Neural cell (in vitro differentiated cells): ENCODE data around the gene ENTPD2. TPM values are rescaled to one million over a fixed set of nuclear protein-coding genes. Genes with fewer than 3 reads are reported as not detected.

ENCODE experiments used
- H2AFZ ChIP-seq: fragments of 200-600, 300-800 bp; sonication (generic), shearing (Covaris generic); 2 replicates; pipeline ENCODE4 v1.6.0; 2014; ENCODE audit warnings: low read depth, mild to moderate bottlenecking, antibody characterized with exemption, low read length, moderate library complexity
- H3F3A ChIP-seq: fragments of 200-600 bp; shearing (Covaris generic); 2 replicates; pipeline ENCODE4 v1.6.1; 2016; ENCODE audit warnings: mild to moderate bottlenecking, moderate library complexity, mixed read lengths, antibody characterized with exemption, low read length; ENCODE audit not compliant: insufficient read depth, poor library complexity, severe bottlenecking
- H3K27ac ChIP-seq: fragments of 200-600, 300-800 bp; sonication (generic), shearing (Covaris generic); 2 replicates; pipeline ENCODE4 v1.5.1; 2014; ENCODE audit warnings: mild to moderate bottlenecking, low read length, moderate library complexity
- H3K27me3 ChIP-seq: fragments of 300-800, 200-600 bp; sonication (generic), shearing (Covaris generic); 2 replicates; pipeline ENCODE4 v1.6.0; 2014; ENCODE audit warnings: mild to moderate bottlenecking, low read depth, low read length, moderate library complexity; ENCODE audit not compliant: insufficient read depth
- H3K36me3 ChIP-seq: fragments of 300-800, 200-600 bp; sonication (generic), shearing (Covaris generic); 2 replicates; pipeline ENCODE4 v1.5.1; 2014; ENCODE audit warnings: mild to moderate bottlenecking, antibody characterized with exemption, low read length, moderate library complexity; ENCODE audit not compliant: insufficient read depth
- H3K4me2 ChIP-seq: fragments of 300-800, 200-600 bp; sonication (generic), shearing (Covaris generic); 2 replicates; pipeline ENCODE4 v1.6.0; 2014; ENCODE audit warnings: mild to moderate bottlenecking, low read length
- H3K4me3 ChIP-seq: fragments of 300-800, 200-600 bp; sonication (generic), shearing (Covaris generic); 2 replicates; pipeline ENCODE4 v1.5.1; 2014; ENCODE audit warnings: mild to moderate bottlenecking, low read length, moderate library complexity
- H3K79me2 ChIP-seq: fragments of 200-600 bp; shearing (Covaris generic); replicated peaks from 2 replicates; pipeline ENCODE4 v1.6.0; 2014; ENCODE audit warnings: mild to moderate bottlenecking, low read length, moderate library complexity; ENCODE audit not compliant: insufficient read depth
- H3K9ac ChIP-seq: fragments of 300-800, 200-600 bp; sonication (generic), shearing (Covaris generic); 2 replicates; pipeline ENCODE4 v1.6.1; 2016; ENCODE audit warnings: mild to moderate bottlenecking, low read length, mixed read lengths
- H3K9me2 ChIP-seq: fragments of 200-600 bp; shearing (Covaris generic); 2 replicates; pipeline ENCODE4 v1.6.1; 2016; ENCODE audit warnings: mild to moderate bottlenecking, low read length, mixed read lengths; ENCODE audit not compliant: insufficient read depth
- H3K9me3 ChIP-seq: fragments of 200-600, 300-800 bp; sonication (generic), shearing (Covaris generic); 2 replicates; pipeline ENCODE4 v1.6.1; 2016; ENCODE audit warnings: mild to moderate bottlenecking, mixed run types, low read length, moderate library complexity, mixed read lengths
- H4K20me1 ChIP-seq: fragments of 200-600 bp; shearing (Covaris generic); 2 replicates; pipeline ENCODE4 v1.6.1; 2016; ENCODE audit warnings: mild to moderate bottlenecking, mixed run types; ENCODE audit not compliant: insufficient read depth
- EP300 ChIP-seq: fragments of 450-650 bp; conservative IDR thresholded peaks from 2 replicates; pipeline ENCODE4 v1.6.1; 2014; ENCODE audit warnings: antibody characterized with exemption, mild to moderate bottlenecking, moderate library complexity; ENCODE audit not compliant: poor library complexity, severe bottlenecking
- EZH2 ChIP-seq: fragments of 200-600, 300-800 bp; shearing (Covaris generic), sonication (generic); IDR thresholded peaks from 2 replicates; pipeline ENCODE4 v1.6.1; 2014; ENCODE audit warnings: antibody characterized with exemption, low read length, borderline replicate concordance, mild to moderate bottlenecking; ENCODE audit not compliant: insufficient read depth, poor library complexity, severe bottlenecking
- MXI1 ChIP-seq: fragments of 450-650 bp; conservative IDR thresholded peaks from 2 replicates; pipeline ENCODE4 v1.6.1; 2014; ENCODE audit warnings: antibody characterized with exemption, mild to moderate bottlenecking; ENCODE audit not compliant: poor library complexity, severe bottlenecking
- POLR2AphosphoS5 ChIP-seq: IDR thresholded peaks from 2 replicates; pipeline ENCODE4 v1.6.1; 2012
- RAD21 ChIP-seq: fragments of 450-650 bp; conservative IDR thresholded peaks from 2 replicates; pipeline ENCODE4 v1.6.1; 2014; ENCODE audit warnings: antibody characterized with exemption, mild to moderate bottlenecking, moderate library complexity
- SMC3 ChIP-seq: fragments of 450-650 bp; conservative IDR thresholded peaks from 2 replicates; pipeline ENCODE4 v1.6.1; 2014; ENCODE audit warnings: antibody characterized with exemption, mild to moderate bottlenecking, moderate library complexity; ENCODE audit not compliant: poor library complexity
- TAF1 ChIP-seq: IDR thresholded peaks from 2 replicates; pipeline ENCODE4 v1.6.1; 2012; ENCODE audit warnings: low read depth
- polyA plus RNA-seq: library from polyadenylated mRNA; depleted of rRNA; stranded (reverse); fragments of >200 nt; gene quantifications from 2 replicates; pipeline ENCODE4 v1.2.3, GENCODE V29; 2014
- TF ChIP-seq, protein P1 (sequence below): IDR thresholded peaks from 2 replicates; pipeline ENCODE4 v1.6.1; 2012; ENCODE audit warnings: borderline replicate concordance

ENTPD2 gene
- polyA plus RNA-seq, 1 donor from 2014 or later = not detected

DNA sequence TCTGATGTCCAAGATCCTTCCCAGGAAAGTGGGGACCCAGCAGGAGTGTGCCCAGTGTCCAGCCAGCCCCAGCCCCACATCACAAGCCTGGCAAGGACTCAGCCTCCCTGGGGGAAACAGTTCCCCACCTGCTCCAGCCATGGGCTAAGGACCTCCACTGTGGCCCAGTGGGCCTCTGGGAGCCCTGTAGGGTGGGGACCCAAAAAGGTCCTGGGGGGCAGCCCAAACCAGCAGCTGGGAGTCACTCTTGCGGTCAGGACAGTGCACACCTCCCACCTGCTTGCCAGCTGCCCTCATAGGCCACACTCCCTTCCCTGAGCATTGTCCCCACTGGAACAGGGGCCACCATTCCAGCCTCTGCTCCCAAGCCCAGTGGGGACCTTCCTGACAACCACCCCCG, 27.5 kb downstream of the ENTPD2 start:
- Histone ChIP-seq H2AFZ (no peak overlapping the region), H3K9ac (no peak overlapping the region), H3K27me3 (no peaks in the 10 kb centered on the region), H3F3A (no peaks in the 10 kb centered on the region), H3K9me3 (no peaks in the 10 kb centered on the region), H3K36me3 (no peaks in the 10 kb centered on the region), H3K4me2 (no peak overlapping the region), H3K9me2 (no peaks in the 10 kb centered on the region), H3K79me2 (peaks cover 5% of the 10 kb centered on the region), H3K27ac (no peak overlapping the region), H3K4me3 (peak overlapping the region; percentile 77), H4K20me1 (no peaks in the 10 kb centered on the region)
- TF ChIP-seq, protein P1, sequence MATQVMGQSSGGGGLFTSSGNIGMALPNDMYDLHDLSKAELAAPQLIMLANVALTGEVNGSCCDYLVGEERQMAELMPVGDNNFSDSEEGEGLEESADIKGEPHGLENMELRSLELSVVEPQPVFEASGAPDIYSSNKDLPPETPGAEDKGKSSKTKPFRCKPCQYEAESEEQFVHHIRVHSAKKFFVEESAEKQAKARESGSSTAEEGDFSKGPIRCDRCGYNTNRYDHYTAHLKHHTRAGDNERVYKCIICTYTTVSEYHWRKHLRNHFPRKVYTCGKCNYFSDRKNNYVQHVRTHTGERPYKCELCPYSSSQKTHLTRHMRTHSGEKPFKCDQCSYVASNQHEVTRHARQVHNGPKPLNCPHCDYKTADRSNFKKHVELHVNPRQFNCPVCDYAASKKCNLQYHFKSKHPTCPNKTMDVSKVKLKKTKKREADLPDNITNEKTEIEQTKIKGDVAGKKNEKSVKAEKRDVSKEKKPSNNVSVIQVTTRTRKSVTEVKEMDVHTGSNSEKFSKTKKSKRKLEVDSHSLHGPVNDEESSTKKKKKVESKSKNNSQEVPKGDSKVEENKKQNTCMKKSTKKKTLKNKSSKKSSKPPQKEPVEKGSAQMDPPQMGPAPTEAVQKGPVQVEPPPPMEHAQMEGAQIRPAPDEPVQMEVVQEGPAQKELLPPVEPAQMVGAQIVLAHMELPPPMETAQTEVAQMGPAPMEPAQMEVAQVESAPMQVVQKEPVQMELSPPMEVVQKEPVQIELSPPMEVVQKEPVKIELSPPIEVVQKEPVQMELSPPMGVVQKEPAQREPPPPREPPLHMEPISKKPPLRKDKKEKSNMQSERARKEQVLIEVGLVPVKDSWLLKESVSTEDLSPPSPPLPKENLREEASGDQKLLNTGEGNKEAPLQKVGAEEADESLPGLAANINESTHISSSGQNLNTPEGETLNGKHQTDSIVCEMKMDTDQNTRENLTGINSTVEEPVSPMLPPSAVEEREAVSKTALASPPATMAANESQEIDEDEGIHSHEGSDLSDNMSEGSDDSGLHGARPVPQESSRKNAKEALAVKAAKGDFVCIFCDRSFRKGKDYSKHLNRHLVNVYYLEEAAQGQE = no peak
- TF ChIP-seq SMC3 = no peak
- TF ChIP-seq RAD21 = no peak
- TF ChIP-seq TAF1 = no peak
- no peak for TF ChIP-seq POLR2AphosphoS5
- TF ChIP-seq EP300 = no peak
- no peak for TF ChIP-seq MXI1

DNA sequence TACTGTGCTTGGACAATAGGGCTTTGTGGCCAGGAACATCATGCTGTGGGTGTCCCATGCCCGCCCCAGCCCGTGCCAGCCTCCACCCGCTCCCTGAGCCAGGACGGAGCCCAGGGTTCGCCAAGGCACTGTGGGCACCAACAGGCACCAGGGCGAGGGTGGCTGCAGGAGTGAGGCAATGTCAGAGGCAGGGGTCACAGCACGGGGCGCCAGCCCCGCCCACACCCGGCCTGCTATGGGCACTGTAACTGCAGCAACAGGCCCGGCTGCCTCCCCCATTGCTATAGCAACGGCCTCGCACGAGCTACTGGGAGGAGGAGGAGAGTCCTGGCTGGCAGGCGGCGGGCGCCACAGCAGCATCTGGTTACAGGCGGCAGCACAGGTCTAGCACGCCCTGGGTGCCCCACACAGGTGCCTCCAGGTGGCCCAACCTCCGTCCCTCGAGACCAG, 28.3 kb downstream of the ENTPD2 start:
- no peak for TF ChIP-seq TAF1
- TF ChIP-seq RAD21 = no peak
- TF ChIP-seq EP300 = no peak
- no peak for TF ChIP-seq EZH2
- TF ChIP-seq, protein P1 = no peak
- TF ChIP-seq POLR2AphosphoS5 = no peak
- Histone ChIP-seq H4K20me1 (no peaks in the 10 kb centered on the region), H3K9me3 (no peaks in the 10 kb centered on the region), H3K4me3 (no peak overlapping the region), H3F3A (no peaks in the 10 kb centered on the region), H3K9ac (no peak overlapping the region), H3K79me2 (peaks cover 5% of the 10 kb centered on the region), H3K9me2 (no peaks in the 10 kb centered on the region), H3K4me2 (no peak overlapping the region), H3K27me3 (no peaks in the 10 kb centered on the region), H3K27ac (no peak overlapping the region), H2AFZ (no peak overlapping the region), H3K36me3 (no peaks in the 10 kb centered on the region)
